ENCODE measurements around the gene PDCD1. TPM values are rescaled to one million over a fixed set of nuclear protein-coding genes. Genes with fewer than 3 reads are reported as not detected.

Gene PDCD1
- total and polyA plus RNA-seq, 10 of the 15 experiments (the other 5 are each of a cell fraction or from before 2014, with no cell fraction given), result 0.62 to 6.4 (median 2.9) TPM; not detected in 2

- BruUV-seq (replicated peaks), result no TSS peak
- H3K27ac ChIP-seq (ENCODE audit: control insufficient read depth, insufficient read depth), result no peak overlapping the region
- ChIA-PET RAD21 (ENCODE audit: unreplicated experiment) (no interaction called here), CTCF (no interaction called here), POLR2A (interaction anchor here (1.0 kb wide), 1 partner anchor 9 kb away, joined by 3 read pairs; no protein-coding TSS in a partner anchor), SMC1A (ENCODE audit: uncharacterized antibody, unreplicated experiment) (no interaction called here)
- H3K4me1 ChIP-seq (ENCODE audit: control insufficient read depth, insufficient read depth, low read length), result peaks cover 33% of the 10 kb centered on the region
- no peaks in the 10 kb centered on the region for H3K36me3 ChIP-seq (ENCODE audit: control insufficient read depth in 2 of 2, insufficient read depth in 2 of 2, low read length in 1 of 2)
- no peaks in the 10 kb centered on the region; the same call in 1 of the 3 replicates for H3K9me3 ChIP-seq (replicated peaks; ENCODE audit: control insufficient read depth, insufficient read depth, low read length)
- intact Hi-C loops (cut with micrococcal nuclease; ENCODE audit: unreplicated experiment) (no loop called here), in situ Hi-C loops (cut with MboI) (no loop called here)
- TF ChIP-seq NR2C2 (IDR thresholded peaks at IDR 0.05; ENCODE audit: borderline replicate concordance, control insufficient read depth, insufficient read length, low read depth) (peak; percentile 4), WRNIP1 (IDR thresholded peaks at IDR 0.05; ENCODE audit: borderline replicate concordance, low read depth, low read length) (no peak)
- DNase-seq (ENCODE audit: low read depth, low spot score) (no peak), FAIRE-seq (no peak), ATAC-seq (no peak)
- no peak overlapping the region for H2AFZ ChIP-seq (ENCODE audit: control insufficient read depth, low read depth, low read length)
- H3K9ac ChIP-seq (ENCODE audit: control insufficient read depth, insufficient read depth, low read length), result no peak overlapping the region
- peaks cover 3% of the 10 kb centered on the region; the same call in 1 of the 2 replicates for H4K20me1 ChIP-seq (ENCODE audit: control insufficient read depth, insufficient read depth)
- no peaks in the 10 kb centered on the region; a peak in 1 of 4 replicates for H3K27me3 ChIP-seq (replicated peaks in 1 of 2; ENCODE audit: control insufficient read depth in 2 of 2, insufficient read depth in 2 of 2, low read length in 1 of 2)
- H3K4me3 ChIP-seq, result no peak overlapping the region
- WGBS (ENCODE audit: insufficient coverage, insufficient replicate concordance, low lambda C conversion rate, missing lambda C conversion rate), result 86% methylated on average over 5 of the region's 5 CpGs
- no peaks in the 10 kb centered on the region for H3K79me2 ChIP-seq (ENCODE audit: control insufficient read depth, insufficient read depth, low read length)
- H3K4me2 ChIP-seq (ENCODE audit: control insufficient read depth, insufficient read depth), result no peak overlapping the region
These were observed 6.1 kb upstream of the PDCD1 start for GRCh38 chr2:241864850-241865213.

GRCh38 chr2:241864168-241864849 lies 5.6 kb upstream of the PDCD1 start:
- no peak overlapping the region; the same call in 1 of the 2 replicates for H3K4me3 ChIP-seq
- H3K36me3 ChIP-seq (ENCODE audit: control insufficient read depth in 2 of 2, insufficient read depth in 2 of 2, low read length in 1 of 2), result no peaks in the 10 kb centered on the region
- TF ChIP-seq HDGF (IDR thresholded peaks at IDR 0.05), result peak; percentile 98
- no peak for TF ChIP-seq MEF2A (IDR thresholded peaks at IDR 0.05; ENCODE audit: insufficient read depth, low read depth, low read length)
- no peak for TF ChIP-seq BCL11A (IDR thresholded peaks at IDR 0.05; ENCODE audit: low read depth, low read length)
- peak; percentile 24; the same call in 1 of the 2 replicates for TF ChIP-seq ZNF622 (IDR thresholded peaks at IDR 0.05)
- TF ChIP-seq SMARCA5 (IDR thresholded peaks at IDR 0.05), result peak; percentile 75; the same call in 1 of the 2 replicates
- TF ChIP-seq LARP7 (IDR thresholded peaks at IDR 0.05), result peak; percentile 58; the same call in 1 of the 2 replicates
- 0 out of 2 replicates have a peak, but pooled peaks have one; percentile 14 for TF ChIP-seq PKNOX1 (IDR thresholded peaks at IDR 0.05)
- TF ChIP-seq MYC (IDR thresholded peaks at IDR 0.05; ENCODE audit: insufficient read depth, insufficient read length, insufficient replicate concordance, low read length, severe bottlenecking), result peak; percentile 23
- WGBS (ENCODE audit: insufficient coverage, insufficient replicate concordance, low lambda C conversion rate, missing lambda C conversion rate), result 94% methylated on average over 2 of the region's 2 CpGs
- H3K4me2 ChIP-seq (ENCODE audit: control insufficient read depth, insufficient read depth), result peak overlapping the region; percentile 62; the same call in 1 of the 2 replicates
- in situ Hi-C loops (cut with MboI), result no loop called here
- SMC1A ChIA-PET (ENCODE audit: uncharacterized antibody, unreplicated experiment), result no interaction called here
- peaks cover 38% of the 10 kb centered on the region for H3K4me1 ChIP-seq (ENCODE audit: control insufficient read depth, insufficient read depth, low read length)
- no peak overlapping the region for H3K9ac ChIP-seq (ENCODE audit: control insufficient read depth, insufficient read depth, low read length)
- H2AFZ ChIP-seq (ENCODE audit: control insufficient read depth, low read depth, low read length), result no peak overlapping the region
- ATAC-seq (no peak), FAIRE-seq (peak; percentile 97), DNase-seq (ENCODE audit: low read depth, low spot score) (no peak)
- no peaks in the 10 kb centered on the region; a peak in 1 of 4 replicates for H3K27me3 ChIP-seq (replicated peaks in 1 of 2; ENCODE audit: control insufficient read depth in 2 of 2, insufficient read depth in 2 of 2, low read length in 1 of 2)
- BruUV-seq (replicated peaks), result no TSS peak
- H3K9me3 ChIP-seq (replicated peaks; ENCODE audit: control insufficient read depth, insufficient read depth, low read length), result no peaks in the 10 kb centered on the region; the same call in 1 of the 3 replicates
- POLR2A ChIA-PET, result interaction anchor here (1.0 kb wide), 1 partner anchor 9 kb away, joined by 3 read pairs; no protein-coding TSS in a partner anchor
- RAD21 ChIA-PET (ENCODE audit: unreplicated experiment), result no interaction called here
- CTCF ChIA-PET, result no interaction called here
- no peak overlapping the region for H3K27ac ChIP-seq (ENCODE audit: control insufficient read depth, insufficient read depth)
- H4K20me1 ChIP-seq (ENCODE audit: control insufficient read depth, insufficient read depth), result peaks cover 3% of the 10 kb centered on the region; the same call in 1 of the 2 replicates
- H3K79me2 ChIP-seq (ENCODE audit: control insufficient read depth, insufficient read depth, low read length), result no peaks in the 10 kb centered on the region
- intact Hi-C loops (cut with micrococcal nuclease; ENCODE audit: unreplicated experiment), result no loop called here
